ENCODE measurements around the gene FOXD4L1.
"Not testable (repeated sequence)": the region's sequence is repeated elsewhere in the genome, so short reads cannot be mapped to it uniquely, and the experiment has no call there.

The FOXD4L1 gene

GRCh38 chr2:113527350-113528045 is 29.0 kb downstream of the FOXD4L1 start:
- not testable (repeated sequence) for DNase-seq

DNA sequence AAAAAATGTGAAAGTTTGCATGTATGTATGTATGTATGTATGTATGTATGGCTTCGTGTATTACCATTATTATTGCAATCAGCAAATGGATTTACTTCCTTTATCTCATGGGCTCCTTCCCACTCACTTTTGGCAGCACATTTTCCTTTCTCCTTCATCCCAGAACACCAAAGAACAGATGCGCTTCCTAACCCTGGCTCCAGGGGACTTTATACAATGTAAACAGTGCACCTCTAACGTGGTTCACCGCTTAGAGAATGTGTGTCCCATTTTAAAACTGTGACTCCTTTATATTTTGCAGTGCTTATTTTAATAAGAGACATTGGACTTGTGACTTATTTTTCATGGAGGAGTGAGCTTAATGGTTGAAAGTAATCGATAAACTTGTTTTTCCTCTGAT is 29.7 kb downstream of the FOXD4L1 start:
- DNase-seq, result not testable (repeated sequence)

DNA sequence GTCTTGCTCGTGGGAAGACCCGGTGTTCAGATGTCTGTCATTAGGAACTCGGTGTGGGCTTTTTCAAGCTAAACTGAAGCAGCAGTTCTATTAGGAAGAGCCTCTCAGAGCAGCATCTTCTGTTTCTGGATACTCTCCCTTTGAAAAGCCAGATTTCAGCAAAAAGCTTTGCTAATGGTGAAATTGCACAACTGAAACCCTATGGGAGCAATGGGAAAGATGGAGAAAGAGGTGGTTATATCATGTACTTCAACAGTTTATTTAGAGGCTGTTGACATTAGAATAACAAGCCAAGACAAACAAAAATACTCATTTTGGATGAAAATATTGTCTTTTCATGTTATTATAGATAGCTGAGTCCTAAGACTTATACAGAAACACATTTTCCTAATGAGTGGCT is 30.4 kb downstream of the FOXD4L1 start:
- not testable (repeated sequence) for DNase-seq

- not testable (repeated sequence) for DNase-seq
These were observed 34.5 kb downstream of the FOXD4L1 start for GRCh38 chr2:113532991-113533390.

DNA sequence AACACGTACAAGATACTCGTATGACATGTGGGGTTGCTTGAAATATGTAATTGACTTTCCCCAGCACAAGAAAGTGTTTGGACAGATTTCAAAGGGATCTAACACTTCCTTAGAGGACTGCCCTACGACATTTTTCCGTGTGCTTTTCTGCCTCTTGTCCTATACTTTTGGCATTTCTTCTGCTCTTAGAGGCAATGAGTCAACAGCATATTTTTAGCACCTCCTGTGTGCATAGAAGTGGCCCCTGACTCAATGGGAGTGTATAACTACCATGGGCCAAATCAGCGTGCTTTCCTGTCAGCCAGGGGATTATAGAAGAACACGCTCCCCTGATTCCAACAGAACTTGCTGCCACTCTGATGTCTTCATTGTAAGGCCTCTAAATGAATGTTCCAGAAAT is 38.1 kb downstream of the FOXD4L1 start:
- DNase-seq, result not testable (repeated sequence)

- not testable (repeated sequence) for DNase-seq
These were observed 42.4 kb downstream of the FOXD4L1 start for GRCh38 chr2:113540834-113541203.

DNA sequence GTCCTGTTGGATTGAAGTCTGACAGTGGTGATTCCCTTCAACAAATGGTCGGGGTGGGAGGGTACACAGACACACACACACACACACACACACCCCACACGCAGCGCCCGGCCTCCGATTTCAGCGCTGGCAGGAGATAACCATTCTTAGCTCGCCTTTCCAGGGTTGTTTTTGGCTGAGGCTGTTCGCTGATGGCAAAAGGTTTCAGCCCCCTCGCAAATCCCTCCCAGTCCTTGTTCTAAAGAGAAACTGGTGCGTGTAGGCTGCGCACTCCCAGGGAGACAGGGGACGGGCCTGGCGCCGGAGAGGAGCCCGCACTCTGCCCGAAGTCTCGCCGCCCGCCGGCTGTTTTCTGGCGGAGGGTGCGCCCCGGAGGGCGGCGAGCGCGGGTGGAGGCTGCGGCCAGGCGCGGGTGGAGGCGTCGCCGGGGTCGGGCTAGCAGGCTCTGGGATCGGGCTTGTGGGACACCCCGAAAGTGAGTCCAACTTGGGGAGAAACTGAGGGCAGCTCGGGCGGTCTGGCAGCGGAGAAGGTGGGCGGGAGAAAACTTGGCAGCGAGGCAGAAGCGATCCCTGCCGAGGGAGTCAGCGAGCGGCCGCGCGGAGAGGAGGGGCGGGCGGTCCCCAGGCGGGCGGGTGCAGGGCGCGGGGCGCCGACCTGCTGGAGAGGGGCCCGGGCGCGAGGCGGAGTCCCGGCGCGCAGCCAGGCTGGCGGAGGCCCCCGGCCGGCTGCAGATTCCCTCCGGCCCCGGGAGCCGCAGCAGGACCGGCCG is 42.9 kb downstream of the FOXD4L1 start:
- DNase-seq, result peak; percentile 30

- not testable (repeated sequence) for DNase-seq
These were observed 43.6 kb downstream of the FOXD4L1 start for GRCh38 chr2:113541976-113542485.

GRCh38 chr2:113542529-113542928 is 44.1 kb downstream of the FOXD4L1 start:
- not testable (repeated sequence) for DNase-seq
